Measurements from ENCODE around the gene HIP1. TPM values are rescaled to one million over a fixed set of nuclear protein-coding genes. Genes with fewer than 3 reads are reported as not detected.
"Not testable (repeated sequence)": the region's sequence is repeated elsewhere in the genome, so short reads cannot be mapped to it uniquely, and the experiment has no call there.

The HIP1 gene
- total and polyA plus RNA-seq, 2 of the 4 experiments (the other 2 are of a cell fraction): 6.8 to 10.0 TPM

DNA sequence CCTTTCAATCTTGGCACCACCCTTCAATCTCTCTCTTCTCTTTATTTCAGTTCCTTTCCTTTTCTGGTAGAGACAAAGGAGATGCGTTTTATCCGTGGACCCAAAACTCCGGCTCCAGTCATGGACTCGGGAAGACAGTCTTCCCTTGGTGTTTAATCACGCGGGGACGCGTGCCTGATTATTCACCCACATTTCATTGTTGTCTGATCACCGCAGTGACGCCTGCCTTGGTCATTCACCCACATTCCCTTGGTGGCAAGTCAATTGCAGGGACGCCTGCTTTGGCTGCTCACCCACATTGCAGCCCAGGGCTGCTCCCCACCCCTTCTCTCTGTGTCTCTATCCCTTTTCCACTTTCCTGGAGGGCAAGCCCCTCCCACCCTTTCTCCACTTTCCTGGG lies 40.8 kb upstream of the HIP1 start:
- H3K79me1 ChIP-seq (ENCODE audit: low read depth in 1 of 2, low read length in 2 of 2); H3K36me3 ChIP-seq (ENCODE audit: control insufficient read depth, insufficient read depth, low read length); H2BK5ac ChIP-seq (ENCODE audit: low read depth, low read length, poor library complexity, severe bottlenecking); H4K20me1 ChIP-seq (ENCODE audit: insufficient read depth, low read length); H4K91ac ChIP-seq (ENCODE audit: insufficient read depth, low read depth, low read length); H3K27ac ChIP-seq (ENCODE audit: insufficient read depth, low read length); H3K56ac ChIP-seq (ENCODE audit: extremely low read depth, insufficient read depth, low read length); H3K9ac ChIP-seq (ENCODE audit: low read depth, low read length); H2AFZ ChIP-seq (replicated peaks; ENCODE audit: low read length, poor library complexity); BruUV-seq (replicated peaks); H3K18ac ChIP-seq (ENCODE audit: low read depth, low read length); H2AK9ac ChIP-seq (replicated peaks; ENCODE audit: low read depth, low read length, poor library complexity); H2AK5ac ChIP-seq (ENCODE audit: low read depth, low read length); H3K4me3 ChIP-seq (ENCODE audit: insufficient read depth, low read depth, low read length); H3K9me3 ChIP-seq (ENCODE audit: control insufficient read depth, insufficient read depth, low read length); dilution Hi-C loops (cut with HindIII; ENCODE audit: low sequenced_read_pairs, unreplicated experiment); H3K4ac ChIP-seq (ENCODE audit: low read depth, low read length); H4K8ac ChIP-seq (ENCODE audit: low read depth in 2 of 2, low read length in 2 of 2); H3K23ac ChIP-seq (ENCODE audit: low read depth, low read length); H3K9me1 ChIP-seq (ENCODE audit: insufficient read depth, low read length); H4K5ac ChIP-seq (ENCODE audit: low read depth, low read length); H2BK120ac ChIP-seq (ENCODE audit: low read depth, low read length); in situ Hi-C loops (cut with MboI; ENCODE audit: low sequenced_read_pairs); DNase-seq; H3K4me2 ChIP-seq (ENCODE audit: low read depth, low read length); H2BK20ac ChIP-seq (ENCODE audit: low read depth, low read length); H3K4me1 ChIP-seq (ENCODE audit: control insufficient read depth, insufficient read depth, low read length); CTCF ChIA-PET; H2BK15ac ChIP-seq (ENCODE audit: low read depth, low read length); POLR2A ChIA-PET (ENCODE audit: unreplicated experiment); H3K14ac ChIP-seq (replicated peaks; ENCODE audit: low read depth, low read length); ATAC-seq (ENCODE audit: low read depth): not testable (repeated sequence)
- intact Hi-C loops (cut with micrococcal nuclease): loop anchor here (5.0 kb wide), 1 partner anchor 233 kb away; no protein-coding TSS in a partner anchor
- WGBS, 2 experiments (ENCODE audit: extremely low coverage in 2 of 2, insufficient read length in 1 of 2): no CpG with 5 or more reads among the region's 11 CpGs
- H3K27me3 ChIP-seq (ENCODE audit: control insufficient read depth, insufficient read depth, low read length): peaks cover 29% of the 10 kb centered on the region

DNA sequence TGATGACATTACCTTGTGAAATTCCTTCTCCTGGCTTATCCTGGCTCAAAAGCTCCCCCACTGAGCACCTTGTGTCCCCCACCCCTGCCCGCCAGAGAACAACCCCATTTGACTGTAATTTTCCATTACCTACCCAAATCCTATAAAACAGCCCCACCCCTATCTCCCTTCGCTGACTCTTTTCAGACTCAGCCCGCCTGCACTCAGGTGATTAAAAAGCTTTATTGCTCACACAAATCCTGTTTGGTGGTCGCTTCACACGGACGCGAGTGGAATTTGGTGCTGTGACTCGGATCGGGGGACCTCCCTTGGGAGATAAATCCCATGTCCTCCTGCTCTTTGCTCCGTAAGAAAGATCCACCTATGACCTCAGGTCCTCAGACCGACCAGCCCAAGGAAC lies 40.3 kb upstream of the HIP1 start:
- peaks cover 29% of the 10 kb centered on the region for H3K27me3 ChIP-seq (ENCODE audit: control insufficient read depth, insufficient read depth, low read length)
- H3K79me1 ChIP-seq (ENCODE audit: low read depth in 1 of 2, low read length in 2 of 2); H3K23ac ChIP-seq (ENCODE audit: low read depth, low read length); H3K4me1 ChIP-seq (ENCODE audit: control insufficient read depth, insufficient read depth, low read length); H3K9me3 ChIP-seq (ENCODE audit: control insufficient read depth, insufficient read depth, low read length); H3K27ac ChIP-seq (ENCODE audit: insufficient read depth, low read length); in situ Hi-C loops (cut with MboI; ENCODE audit: low sequenced_read_pairs); H2AK5ac ChIP-seq (ENCODE audit: low read depth, low read length); H2BK15ac ChIP-seq (ENCODE audit: low read depth, low read length); ATAC-seq (ENCODE audit: low read depth); BruUV-seq (replicated peaks); H3K4me3 ChIP-seq (ENCODE audit: insufficient read depth, low read depth, low read length); H3K4ac ChIP-seq (ENCODE audit: low read depth, low read length); H3K4me2 ChIP-seq (ENCODE audit: low read depth, low read length); H4K8ac ChIP-seq (ENCODE audit: low read depth in 2 of 2, low read length in 2 of 2); H2BK20ac ChIP-seq (ENCODE audit: low read depth, low read length); H2AFZ ChIP-seq (replicated peaks; ENCODE audit: low read length, poor library complexity); CTCF ChIA-PET; H3K18ac ChIP-seq (ENCODE audit: low read depth, low read length); H2AK9ac ChIP-seq (replicated peaks; ENCODE audit: low read depth, low read length, poor library complexity); POLR2A ChIA-PET (ENCODE audit: unreplicated experiment); dilution Hi-C loops (cut with HindIII; ENCODE audit: low sequenced_read_pairs, unreplicated experiment); H3K9me1 ChIP-seq (ENCODE audit: insufficient read depth, low read length); H3K9ac ChIP-seq (ENCODE audit: low read depth, low read length); H4K5ac ChIP-seq (ENCODE audit: low read depth, low read length); H2BK5ac ChIP-seq (ENCODE audit: low read depth, low read length, poor library complexity, severe bottlenecking); H3K36me3 ChIP-seq (ENCODE audit: control insufficient read depth, insufficient read depth, low read length); H2BK120ac ChIP-seq (ENCODE audit: low read depth, low read length); DNase-seq; H3K14ac ChIP-seq (replicated peaks; ENCODE audit: low read depth, low read length); H4K20me1 ChIP-seq (ENCODE audit: insufficient read depth, low read length); H4K91ac ChIP-seq (ENCODE audit: insufficient read depth, low read depth, low read length); H3K56ac ChIP-seq (ENCODE audit: extremely low read depth, insufficient read depth, low read length): not testable (repeated sequence)
- intact Hi-C loops (cut with micrococcal nuclease): loop anchor here (5.0 kb wide), 1 partner anchor 233 kb away; no protein-coding TSS in a partner anchor
- WGBS, 2 experiments (ENCODE audit: extremely low coverage in 2 of 2, insufficient read length in 1 of 2): 67% methylated on average over 7 of the region's 11 CpGs; no CpG with 5 or more reads in 1 of the 2 experiments
